ENCODE results near the gene NUDT8. TPM values are rescaled to one million over a fixed set of nuclear protein-coding genes. Genes with fewer than 3 reads are reported as not detected.
A peak's percentile ranks its signal among the peaks of the same experiment; 100 is the strongest.

NUDT8 gene, protein sequence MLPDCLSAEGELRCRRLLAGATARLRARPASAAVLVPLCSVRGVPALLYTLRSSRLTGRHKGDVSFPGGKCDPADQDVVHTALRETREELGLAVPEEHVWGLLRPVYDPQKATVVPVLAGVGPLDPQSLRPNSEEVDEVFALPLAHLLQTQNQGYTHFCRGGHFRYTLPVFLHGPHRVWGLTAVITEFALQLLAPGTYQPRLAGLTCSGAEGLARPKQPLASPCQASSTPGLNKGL
- 1 to 10 TPM; 4.6 to 6.8 TPM for total RNA-seq
- 1 to 10 TPM; 4.1 to 9.5 TPM for polyA plus RNA-seq
- long read RNA-seq, donor 1, partial matches to known transcripts, result 0 of 4 reads
- long read RNA-seq, donor 1, other reads (novel, unspliced or antisense), result 2 of 4 reads
- long read RNA-seq, donor 2, result 0 reads

DNA sequence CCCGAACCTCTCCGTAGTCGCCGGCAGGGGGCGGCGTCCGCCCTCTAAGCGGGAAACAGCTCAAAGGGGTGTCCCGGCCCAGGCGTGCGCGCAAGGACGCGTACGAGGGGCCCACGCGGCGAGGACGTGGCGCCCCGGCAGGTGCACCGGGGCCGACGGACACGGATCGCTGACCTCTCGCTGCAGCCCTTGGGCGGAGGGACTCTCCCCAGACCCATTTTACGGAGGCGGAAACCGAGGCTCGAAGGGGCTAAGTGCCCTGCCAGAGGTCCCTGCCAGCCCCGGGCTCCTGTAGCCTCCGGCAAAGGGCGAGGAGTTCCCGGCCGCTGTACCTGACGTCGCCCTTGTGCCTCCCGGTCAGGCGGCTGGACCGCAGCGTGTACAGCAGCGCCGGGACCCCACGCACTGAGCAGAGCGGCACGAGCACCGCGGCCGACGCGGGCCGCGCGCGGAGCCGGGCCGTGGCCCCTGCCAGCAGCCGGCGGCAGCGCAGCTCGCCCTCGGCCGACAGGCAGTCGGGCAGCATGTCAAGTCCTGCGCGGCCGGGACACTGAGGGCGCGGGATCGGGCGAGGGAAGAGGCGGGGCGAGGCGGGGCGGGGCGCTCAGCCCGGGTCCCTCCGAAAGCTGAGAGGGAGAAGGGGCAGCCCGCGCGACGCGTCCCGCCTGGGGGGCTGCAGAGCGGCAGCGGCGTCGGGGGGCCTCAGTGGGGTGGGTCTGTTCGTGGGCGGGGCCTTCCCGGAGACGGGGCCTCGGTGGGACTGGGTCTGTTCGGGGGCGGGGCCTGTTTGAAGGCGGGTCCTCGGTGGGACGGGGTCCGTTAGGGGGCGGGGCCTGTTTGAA lies at the start of gene NUDT8:
TSS of gene NUDT8 (minus strand) at position 552 of the 842 bp plus-strand sequence. CDS start at position 526, 26 bp downstream.
- H3K4me1 ChIP-seq (ENCODE audit: control insufficient read depth in 1 of 2, insufficient read depth in 2 of 2, low read length in 2 of 2), result no peaks in the 10 kb centered on the region
- WGBS, 2 donors, result 0 to 1% methylated on average over 70 to 102 of the region's 102 CpGs
- DNase-seq, result peak; percentile 89 to 96
- H3K27me3 ChIP-seq (ENCODE audit: control insufficient read depth in 1 of 2, insufficient read depth in 2 of 2, low read length in 1 of 2), result no peaks in the 10 kb centered on the region
- ATAC-seq (ENCODE audit: low FRiP score), result peak; percentile 82
- peak within 1 kb of the TSS; percentile 51 to 58 for H3K4me3 ChIP-seq (ENCODE audit: low read length in 2 of 2)
- H3K36me3 ChIP-seq (ENCODE audit: control insufficient read depth in 1 of 2, insufficient read depth in 2 of 2, low read length in 1 of 2), result no peaks in the 10 kb centered on the region
- H3K9me3 ChIP-seq (ENCODE audit: control insufficient read depth, low read length), result no peaks in the 10 kb centered on the region
- H3K27ac ChIP-seq (ENCODE audit: low read depth in 1 of 2, low read length in 2 of 2), result peak within 1 kb of the TSS in 1 of 2 donors; percentile 78
- intact Hi-C loops (cut with DNase I), result loop anchor here (1.0 to 2.0 kb wide), 2 partner anchors 29 kb away; no protein-coding TSS in a partner anchor

DNA sequence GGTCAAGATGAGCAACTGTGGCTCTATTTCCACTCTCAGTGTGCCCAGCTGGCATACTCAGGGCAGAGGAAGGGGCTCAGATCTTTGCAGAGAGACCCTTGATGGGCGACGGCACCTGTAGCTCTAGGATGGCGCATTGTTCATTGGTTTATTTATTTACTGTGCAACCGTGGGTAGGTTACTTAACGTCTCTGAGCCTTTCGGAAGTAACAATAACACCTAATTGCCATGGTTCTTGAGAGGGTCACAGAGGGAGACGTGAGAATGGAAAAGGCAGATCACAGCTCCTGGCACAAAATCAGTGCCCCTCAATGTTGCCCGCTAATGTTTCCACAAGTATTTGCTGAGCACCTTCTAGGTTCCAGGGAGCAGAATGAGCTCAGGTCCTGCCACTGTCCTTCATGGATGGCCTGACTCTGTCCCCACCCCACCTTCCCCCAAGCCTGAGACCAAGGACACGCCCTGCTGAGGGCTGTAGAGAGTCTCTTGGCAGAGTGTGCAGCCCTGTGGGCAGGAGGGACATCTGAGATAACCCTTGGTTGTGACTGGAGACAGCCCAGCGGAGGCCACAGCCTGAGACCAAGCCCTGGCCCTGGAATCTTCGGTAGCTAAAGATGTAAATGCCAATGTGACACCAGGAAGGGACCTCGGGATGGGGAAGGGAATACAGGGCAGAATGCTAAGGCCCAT lies 45.5 kb upstream of the NUDT8 start:
- H3K36me3 ChIP-seq (ENCODE audit: control insufficient read depth in 1 of 2, insufficient read depth in 2 of 2, low read length in 1 of 2), result no peaks in the 10 kb centered on the region
- H3K27me3 ChIP-seq (ENCODE audit: control insufficient read depth in 1 of 2, insufficient read depth in 2 of 2, low read length in 1 of 2), result no peaks in the 10 kb centered on the region
- no peak for DNase-seq
- no peak overlapping the region for H3K4me3 ChIP-seq (ENCODE audit: low read length in 2 of 2)
- H3K9me3 ChIP-seq (ENCODE audit: control insufficient read depth, low read length), result peaks cover 2% of the 10 kb centered on the region
- no peaks in the 10 kb centered on the region for H3K4me1 ChIP-seq (ENCODE audit: control insufficient read depth in 1 of 2, insufficient read depth in 2 of 2, low read length in 2 of 2)
- WGBS, 2 donors, result 88 to 89% methylated on average over 12 of the region's 12 CpGs
- intact Hi-C loops (cut with DNase I), result no loop called here
- ATAC-seq (ENCODE audit: low FRiP score), result no peak
- H3K27ac ChIP-seq (ENCODE audit: low read depth in 1 of 2, low read length in 2 of 2), result no peak overlapping the region

DNA sequence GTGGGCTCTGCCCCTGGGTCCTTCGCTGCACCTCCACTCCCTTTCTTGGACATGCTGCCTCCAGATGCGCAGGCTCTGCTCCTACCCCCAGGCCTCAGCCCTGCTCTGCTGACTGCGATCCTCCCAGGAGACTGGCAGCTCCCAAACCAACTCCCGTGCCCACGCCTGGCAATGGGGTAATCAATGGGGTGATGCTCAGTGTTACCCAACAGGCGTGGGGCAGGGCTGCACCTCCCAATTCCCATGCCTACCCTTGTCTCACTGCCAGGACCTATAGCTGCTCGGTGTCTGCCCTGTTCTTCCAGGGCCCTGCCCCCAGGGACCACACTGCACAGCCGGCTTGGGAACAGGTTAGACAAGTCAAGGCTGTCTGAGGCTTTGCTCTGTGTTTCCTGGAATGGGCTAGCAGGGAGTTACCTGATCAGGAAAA lies 44.7 kb upstream of the NUDT8 start, which contains the start of gene ALDH3B2:
TSS of gene ALDH3B2 (minus strand) at position 182 of the 430 bp plus-strand sequence. CDS start 7,688 bp downstream, outside the sequence.
- no peaks in the 10 kb centered on the region for H3K27me3 ChIP-seq (ENCODE audit: control insufficient read depth in 1 of 2, insufficient read depth in 2 of 2, low read length in 1 of 2)
- intact Hi-C loops (cut with DNase I), result no loop called here
- H3K4me3 ChIP-seq (ENCODE audit: low read length in 2 of 2), result no peak within 1 kb of the TSS
- H3K36me3 ChIP-seq (ENCODE audit: control insufficient read depth in 1 of 2, insufficient read depth in 2 of 2, low read length in 1 of 2), result no peaks in the 10 kb centered on the region
- peaks cover 2% of the 10 kb centered on the region for H3K9me3 ChIP-seq (ENCODE audit: control insufficient read depth, low read length)
- no peak within 1 kb of the TSS for H3K27ac ChIP-seq (ENCODE audit: low read depth in 1 of 2, low read length in 2 of 2)
- no peaks in the 10 kb centered on the region for H3K4me1 ChIP-seq (ENCODE audit: control insufficient read depth in 1 of 2, insufficient read depth in 2 of 2, low read length in 2 of 2)
- 73 to 79% methylated on average over 8 of the region's 8 CpGs for WGBS, 2 donors
- ATAC-seq (ENCODE audit: low FRiP score) (no peak), DNase-seq (no peak)

DNA sequence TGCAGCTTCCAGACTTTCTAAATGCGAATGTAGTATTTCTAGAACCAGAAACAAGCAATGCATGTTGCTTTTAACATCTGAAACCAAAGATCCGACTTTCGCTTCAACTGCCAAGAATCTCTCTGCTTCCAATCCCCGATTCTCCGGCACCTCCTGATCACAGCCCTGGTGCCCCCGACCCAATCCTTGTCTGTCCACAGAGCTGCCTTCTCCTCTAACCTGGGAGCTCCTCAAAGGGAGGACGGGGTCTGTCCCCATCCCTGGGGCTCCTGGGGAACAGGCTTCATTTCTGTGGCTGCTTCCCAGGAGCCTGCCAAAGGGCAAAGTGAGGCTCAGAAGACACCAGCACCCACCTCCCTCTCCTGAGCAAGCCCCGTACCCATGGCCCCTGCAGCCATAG lies 44.2 kb upstream of the NUDT8 start:
- DNase-seq, result no peak
- intact Hi-C loops (cut with DNase I), result no loop called here
- peaks cover 2% of the 10 kb centered on the region for H3K9me3 ChIP-seq (ENCODE audit: control insufficient read depth, low read length)
- H3K4me1 ChIP-seq (ENCODE audit: control insufficient read depth in 1 of 2, insufficient read depth in 2 of 2, low read length in 2 of 2), result no peaks in the 10 kb centered on the region
- WGBS, 2 donors, result 64 to 73% methylated on average over 8 of the region's 8 CpGs
- no peak for ATAC-seq (ENCODE audit: low FRiP score)
- H3K4me3 ChIP-seq (ENCODE audit: low read length in 2 of 2), result no peak overlapping the region
- no peak overlapping the region for H3K27ac ChIP-seq (ENCODE audit: low read depth in 1 of 2, low read length in 2 of 2)
- H3K36me3 ChIP-seq (ENCODE audit: control insufficient read depth in 1 of 2, insufficient read depth in 2 of 2, low read length in 1 of 2), result no peaks in the 10 kb centered on the region
- H3K27me3 ChIP-seq (ENCODE audit: control insufficient read depth in 1 of 2, insufficient read depth in 2 of 2, low read length in 1 of 2), result no peaks in the 10 kb centered on the region

DNA sequence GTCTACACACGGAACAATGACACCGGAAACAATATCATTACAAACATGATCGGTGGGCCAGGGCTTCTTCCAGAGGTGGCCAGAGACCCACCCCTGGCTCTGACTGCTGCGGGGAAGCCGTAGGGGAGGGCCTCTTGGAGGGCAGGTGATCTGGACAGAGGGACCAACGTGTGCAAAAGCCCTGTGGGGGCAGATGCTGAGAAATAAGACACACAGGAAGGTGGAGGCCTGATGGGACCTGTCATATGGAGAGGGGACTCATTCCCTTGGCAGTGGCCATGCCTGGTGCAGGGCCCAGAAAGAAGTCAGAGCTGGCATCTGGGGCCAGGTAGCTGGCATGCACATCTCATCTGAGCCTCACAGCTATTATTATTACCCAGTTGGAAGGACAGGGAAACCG lies 43.6 kb upstream of the NUDT8 start:
- ATAC-seq (ENCODE audit: low FRiP score) (no peak), DNase-seq (no peak)
- no peaks in the 10 kb centered on the region for H3K27me3 ChIP-seq (ENCODE audit: control insufficient read depth in 1 of 2, insufficient read depth in 2 of 2, low read length in 1 of 2)
- no peaks in the 10 kb centered on the region for H3K4me1 ChIP-seq (ENCODE audit: control insufficient read depth in 1 of 2, insufficient read depth in 2 of 2, low read length in 2 of 2)
- H3K9me3 ChIP-seq (ENCODE audit: control insufficient read depth, low read length), result peaks cover 2% of the 10 kb centered on the region
- H3K36me3 ChIP-seq (ENCODE audit: control insufficient read depth in 1 of 2, insufficient read depth in 2 of 2, low read length in 1 of 2), result no peaks in the 10 kb centered on the region
- 84 to 90% methylated on average over 7 of the region's 7 CpGs for WGBS, 2 donors
- H3K4me3 ChIP-seq (ENCODE audit: low read length in 2 of 2), result no peak overlapping the region
- intact Hi-C loops (cut with DNase I), result no loop called here
- H3K27ac ChIP-seq (ENCODE audit: low read depth in 1 of 2, low read length in 2 of 2), result no peak overlapping the region

DNA sequence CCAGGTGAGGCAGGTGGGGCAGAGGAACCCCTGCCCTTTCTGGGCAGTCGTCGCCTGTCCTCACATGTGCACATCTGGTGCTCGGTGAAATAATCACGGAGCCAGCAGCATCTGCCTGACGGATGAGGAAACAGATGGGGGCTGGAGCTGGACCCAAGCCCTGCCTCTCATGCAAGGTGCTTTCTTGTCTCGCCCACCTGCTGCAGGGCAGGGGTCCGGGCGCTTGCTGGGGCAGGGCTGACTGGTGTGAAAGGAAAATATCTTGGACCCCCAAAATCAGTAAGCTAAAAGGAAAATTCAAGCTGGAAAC lies 41.4 kb upstream of the NUDT8 start:
- Histone ChIP-seq H3K27me3 (ENCODE audit: control insufficient read depth in 1 of 2, insufficient read depth in 2 of 2, low read length in 1 of 2) (no peaks in the 10 kb centered on the region), H3K36me3 (ENCODE audit: control insufficient read depth in 1 of 2, insufficient read depth in 2 of 2, low read length in 1 of 2) (no peaks in the 10 kb centered on the region), H3K4me3 (ENCODE audit: low read length in 2 of 2) (no peak overlapping the region), H3K4me1 (ENCODE audit: control insufficient read depth in 1 of 2, insufficient read depth in 2 of 2, low read length in 2 of 2) (no peaks in the 10 kb centered on the region), H3K9me3 (ENCODE audit: control insufficient read depth, low read length) (peaks cover 2% of the 10 kb centered on the region), H3K27ac (ENCODE audit: low read depth in 1 of 2, low read length in 2 of 2) (no peak overlapping the region)
- intact Hi-C loops (cut with DNase I), result no loop called here
- 69 to 73% methylated on average over 8 of the region's 8 CpGs for WGBS, 2 donors
- DNase-seq (no peak), ATAC-seq (ENCODE audit: low FRiP score) (no peak)

DNA sequence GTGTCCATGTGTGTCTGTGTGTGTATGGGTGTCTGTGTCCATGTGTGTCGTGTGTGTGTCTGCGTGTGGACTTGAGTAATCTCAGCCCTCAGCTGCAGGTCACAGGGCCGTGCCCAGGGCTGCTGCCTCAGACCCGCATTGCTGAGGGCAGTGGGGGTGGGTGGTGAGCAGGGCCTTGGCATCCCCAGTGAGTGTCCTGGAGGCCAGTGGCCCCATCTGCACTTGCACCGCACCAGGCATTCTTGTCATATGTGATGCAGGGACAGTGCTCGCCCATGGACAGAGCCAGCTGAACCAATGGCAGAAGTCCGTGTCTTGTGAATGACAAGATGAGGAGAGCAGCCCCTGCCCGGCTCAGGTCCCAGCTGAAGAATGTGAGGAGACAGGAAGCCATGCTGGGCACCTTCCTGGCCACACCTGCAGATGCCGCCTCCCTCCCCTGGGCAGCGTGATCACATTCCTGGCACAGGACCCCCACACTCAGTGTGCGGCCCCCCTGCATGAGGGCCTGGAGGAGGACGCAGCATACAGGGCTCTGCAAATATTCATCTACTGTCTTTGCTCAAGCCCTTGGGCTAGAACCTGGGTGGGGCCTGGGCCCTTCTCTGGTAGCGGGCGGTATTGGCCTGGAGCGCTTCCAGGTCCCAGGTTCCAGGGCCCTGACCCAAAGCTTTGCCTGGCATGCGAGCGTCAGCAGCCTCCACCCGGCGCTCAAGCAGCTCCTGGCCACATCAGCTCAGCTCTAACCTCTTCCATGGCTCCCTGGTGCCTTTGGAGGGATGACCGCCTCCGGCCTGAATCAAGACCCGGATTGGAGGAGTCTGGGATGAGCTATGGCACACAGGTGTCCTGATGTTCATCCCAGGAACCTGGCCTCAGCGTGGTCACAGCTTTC lies 40.8 kb upstream of the NUDT8 start:
- no peak for ATAC-seq (ENCODE audit: low FRiP score)
- WGBS, 2 donors, result 75 to 77% methylated on average over 23 of the region's 23 CpGs

DNA sequence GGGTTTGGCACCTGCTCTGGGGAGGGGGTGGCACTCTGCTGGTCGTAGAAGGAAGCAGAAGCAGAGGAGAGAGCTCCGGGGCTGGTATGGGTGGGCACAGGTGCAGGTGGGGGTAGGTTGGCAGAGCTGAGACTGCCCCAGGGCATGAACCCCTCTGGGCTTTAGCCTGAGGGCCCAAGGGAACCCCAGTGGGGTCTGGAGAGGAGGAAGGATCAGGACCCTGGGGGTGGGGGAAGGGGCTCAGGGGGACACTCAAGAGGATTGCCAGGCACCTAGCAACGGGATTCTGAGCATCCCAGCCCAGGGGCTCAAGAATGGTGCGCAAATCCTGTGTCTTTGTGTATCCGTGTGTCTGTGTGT lies 38.4 kb upstream of the NUDT8 start:
- Histone ChIP-seq H3K27ac (ENCODE audit: low read depth in 1 of 2, low read length in 2 of 2) (no peak overlapping the region), H3K9me3 (ENCODE audit: control insufficient read depth, low read length) (no peaks in the 10 kb centered on the region), H3K27me3 (ENCODE audit: control insufficient read depth in 1 of 2, insufficient read depth in 2 of 2, low read length in 1 of 2) (no peaks in the 10 kb centered on the region), H3K4me3 (ENCODE audit: low read length in 2 of 2) (no peak overlapping the region), H3K36me3 (ENCODE audit: control insufficient read depth in 1 of 2, insufficient read depth in 2 of 2, low read length in 1 of 2) (no peaks in the 10 kb centered on the region), H3K4me1 (ENCODE audit: control insufficient read depth in 1 of 2, insufficient read depth in 2 of 2, low read length in 2 of 2) (no peaks in the 10 kb centered on the region)
- 60 to 61% methylated on average over 5 of the region's 5 CpGs for WGBS, 2 donors
- ATAC-seq (ENCODE audit: low FRiP score) (no peak), DNase-seq (no peak)
- intact Hi-C loops (cut with DNase I), result no loop called here

More for the DNA sequence above, 40.8 kb upstream of the NUDT8 start:
- intact Hi-C loops (cut with DNase I), result no loop called here
- H3K4me3 ChIP-seq (ENCODE audit: low read length in 2 of 2), result no peak overlapping the region
- DNase-seq, result no peak
- no peaks in the 10 kb centered on the region for H3K36me3 ChIP-seq (ENCODE audit: control insufficient read depth in 1 of 2, insufficient read depth in 2 of 2, low read length in 1 of 2)
- H3K27ac ChIP-seq (ENCODE audit: low read depth in 1 of 2, low read length in 2 of 2), result no peak overlapping the region
- H3K27me3 ChIP-seq (ENCODE audit: control insufficient read depth in 1 of 2, insufficient read depth in 2 of 2, low read length in 1 of 2), result no peaks in the 10 kb centered on the region
- H3K9me3 ChIP-seq (ENCODE audit: control insufficient read depth, low read length), result peaks cover 2% of the 10 kb centered on the region
- no peaks in the 10 kb centered on the region for H3K4me1 ChIP-seq (ENCODE audit: control insufficient read depth in 1 of 2, insufficient read depth in 2 of 2, low read length in 2 of 2)
